ENCODE data around the gene MEIS2.
A peak's percentile ranks its signal among the peaks of the same experiment; 100 is the strongest.

MEIS2 gene

DNA sequence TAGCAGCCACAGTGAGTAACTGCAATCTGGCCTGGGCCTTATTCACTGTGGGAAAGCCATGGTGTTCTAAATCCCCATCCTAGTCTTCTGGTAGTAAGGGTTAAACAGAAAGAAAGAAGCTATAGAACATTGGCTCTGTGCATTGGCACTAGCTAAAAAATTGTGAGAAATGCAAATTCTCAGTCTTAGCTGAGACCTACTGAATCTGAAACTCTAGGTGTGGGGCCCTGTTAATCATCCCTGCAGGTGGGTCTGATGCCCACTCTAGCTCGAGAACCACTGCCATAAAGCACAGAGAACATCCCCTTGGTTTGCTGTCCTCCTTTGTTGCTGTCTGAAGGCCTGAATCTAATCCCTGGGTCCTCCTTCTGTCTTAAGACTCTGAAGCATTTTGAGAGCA, 59.3 kb downstream of the MEIS2 start:
- no peak for DNase-seq (ENCODE audit: low spot score)

DNA sequence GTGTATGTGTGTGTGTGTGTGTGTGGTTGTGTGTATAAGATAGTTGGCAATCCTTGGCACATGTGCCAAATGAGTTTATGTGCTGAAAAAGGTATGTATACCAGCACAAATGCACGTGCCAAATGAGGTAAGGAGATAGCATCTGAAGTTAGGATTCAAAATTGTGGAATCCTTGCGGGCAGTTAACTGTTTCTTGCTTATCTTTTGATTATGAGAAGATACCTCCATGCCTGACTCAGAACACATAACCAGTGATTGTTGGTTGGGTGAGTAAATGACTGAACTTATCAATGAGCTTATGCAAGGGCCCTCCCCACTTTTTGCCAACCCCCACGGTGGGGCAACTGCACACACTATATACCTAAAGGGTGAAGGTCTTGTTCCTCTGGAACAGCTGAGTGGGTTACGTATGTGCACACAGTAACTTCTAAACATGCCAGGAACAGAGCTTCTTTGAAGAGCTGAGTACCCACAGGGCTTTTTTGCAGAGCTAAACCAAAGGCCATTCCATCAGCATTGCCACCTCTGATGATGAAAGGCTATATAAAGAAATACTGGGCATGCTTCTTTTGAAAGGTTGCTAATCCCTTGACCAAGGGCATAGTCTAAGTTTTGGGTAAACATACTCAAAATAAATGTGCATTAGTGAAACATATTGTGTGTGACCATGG, 60.1 kb downstream of the MEIS2 start:
- no peak for DNase-seq (ENCODE audit: low spot score)

DNA sequence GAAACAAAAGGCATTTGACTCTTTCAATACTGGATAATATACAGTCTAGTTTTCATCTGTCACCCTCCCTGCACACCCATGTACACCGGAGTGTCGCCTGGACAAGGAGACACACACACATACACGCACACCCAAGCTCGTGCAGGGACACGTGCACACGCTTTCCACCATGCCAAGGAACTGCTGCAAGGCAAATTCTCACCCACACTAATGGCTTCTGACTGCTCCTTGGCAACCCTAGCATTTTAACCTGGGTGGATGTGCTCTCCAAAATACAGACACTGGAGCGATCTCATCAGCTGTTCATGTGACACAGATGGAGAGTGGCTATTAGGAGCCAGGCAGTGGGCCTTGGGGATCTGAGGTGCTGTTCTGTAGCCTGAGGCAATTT, 61.6 kb downstream of the MEIS2 start:
- no peak for DNase-seq (ENCODE audit: low spot score)

DNA sequence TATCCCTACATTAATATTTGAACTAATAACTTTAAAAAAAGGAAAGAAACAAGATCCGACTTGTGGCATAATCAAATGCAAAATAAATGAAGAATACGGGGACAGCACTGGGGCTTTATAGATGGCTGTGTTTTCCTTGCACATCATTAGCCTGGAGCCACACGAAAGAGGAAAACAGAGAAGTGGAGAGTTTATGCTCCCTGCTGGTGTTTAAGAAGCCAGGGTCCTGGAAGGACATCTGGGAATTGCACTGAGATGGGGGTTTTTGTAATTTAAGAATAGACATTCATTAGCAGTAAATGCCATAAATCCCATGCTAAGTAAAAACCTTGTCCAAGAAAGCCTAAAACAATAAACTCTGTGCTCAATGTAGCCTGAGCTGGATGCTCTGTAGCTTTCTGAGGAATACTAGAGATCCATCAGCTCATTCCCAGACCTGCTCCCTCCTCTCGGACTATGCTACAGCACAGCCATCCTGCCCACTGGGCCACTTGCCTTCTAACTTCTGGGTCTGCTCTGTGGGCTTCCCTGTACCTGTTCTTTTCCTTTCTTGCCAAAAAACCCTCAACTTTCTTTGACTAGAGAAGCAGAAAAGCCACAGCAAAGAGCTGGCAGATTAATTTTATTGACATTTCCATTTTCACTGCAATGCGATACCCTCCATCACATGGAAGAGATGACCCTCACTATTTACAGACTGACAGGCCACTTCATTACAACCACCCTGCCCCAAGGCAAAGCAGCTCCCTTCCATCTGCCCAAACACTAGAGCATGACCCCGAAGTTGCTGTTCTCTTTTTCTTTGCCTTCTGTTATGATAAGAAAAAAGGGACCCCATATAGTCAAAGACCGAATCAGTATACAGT, 62.3 kb downstream of the MEIS2 start:
- no peak for DNase-seq (ENCODE audit: low spot score)

DNA sequence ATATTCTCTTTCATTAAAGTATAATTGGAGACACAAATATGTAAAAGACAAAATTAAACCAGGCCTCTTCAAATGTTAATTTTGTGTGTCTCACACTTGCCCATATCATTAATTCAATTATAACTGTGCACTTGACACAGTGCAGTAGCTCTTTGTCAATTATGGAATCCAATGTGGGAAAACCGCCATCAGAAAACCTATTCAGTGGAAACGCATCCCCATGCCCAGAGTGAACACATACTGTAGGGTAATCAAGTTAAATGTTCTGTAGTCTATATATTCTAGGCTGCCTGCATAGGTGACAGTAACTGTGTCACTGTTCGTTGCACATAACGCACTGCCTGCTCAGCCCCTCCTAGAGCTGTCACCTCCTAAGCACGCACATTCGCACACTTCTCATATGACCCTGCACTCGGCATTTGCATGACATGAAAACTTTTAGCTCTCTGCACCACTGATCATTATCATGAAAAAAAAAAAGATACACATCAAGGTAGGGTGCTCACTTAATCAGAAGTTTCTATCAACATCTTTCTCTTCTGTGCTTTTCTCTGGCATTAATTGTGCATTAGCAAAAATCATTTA, 63.2 kb downstream of the MEIS2 start:
- no peak for DNase-seq (ENCODE audit: low spot score)

DNA sequence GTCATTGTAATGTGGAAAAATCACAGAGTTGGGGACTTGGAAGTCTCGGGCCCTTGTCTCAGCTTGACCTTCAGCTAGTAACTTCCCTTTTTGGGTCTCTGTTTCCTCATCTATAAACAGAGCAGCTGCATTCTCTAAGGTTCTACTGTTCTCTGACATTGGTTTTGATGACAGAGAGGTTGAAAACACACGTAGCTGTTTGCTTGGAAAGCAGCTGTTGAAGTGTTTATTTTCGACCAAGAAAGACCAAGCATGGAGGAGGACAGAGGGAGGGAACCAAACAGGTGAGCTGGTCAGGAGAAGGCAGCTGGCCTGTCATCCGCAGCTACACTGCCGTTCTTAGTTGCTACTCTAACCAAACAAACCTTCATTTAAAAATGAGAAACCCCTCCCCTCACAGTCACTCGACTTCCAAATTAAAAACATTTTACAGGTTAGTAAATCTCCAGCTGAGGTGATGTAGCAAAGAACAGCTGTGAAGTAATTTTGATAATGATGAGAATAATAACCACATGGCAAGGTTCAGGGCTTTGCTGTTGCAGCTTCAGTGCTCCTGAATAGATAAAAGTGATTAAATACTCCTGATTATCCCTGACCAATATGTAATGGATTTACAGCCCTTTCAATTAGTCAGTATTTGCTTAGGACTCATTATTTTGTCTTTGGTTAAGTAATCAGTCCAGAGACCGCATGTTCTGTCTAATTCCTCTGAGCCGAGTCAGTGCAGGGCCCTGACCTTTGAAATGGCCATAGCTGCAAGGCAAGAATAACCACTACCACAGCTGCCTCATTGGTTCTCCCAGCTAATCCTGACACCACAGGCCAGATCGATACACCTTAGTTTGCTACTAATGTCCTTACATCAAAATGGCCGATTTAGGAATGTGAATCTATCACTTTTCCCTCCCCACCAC, 65.3 kb downstream of the MEIS2 start:
- DNase-seq (ENCODE audit: low spot score): no peak

DNA sequence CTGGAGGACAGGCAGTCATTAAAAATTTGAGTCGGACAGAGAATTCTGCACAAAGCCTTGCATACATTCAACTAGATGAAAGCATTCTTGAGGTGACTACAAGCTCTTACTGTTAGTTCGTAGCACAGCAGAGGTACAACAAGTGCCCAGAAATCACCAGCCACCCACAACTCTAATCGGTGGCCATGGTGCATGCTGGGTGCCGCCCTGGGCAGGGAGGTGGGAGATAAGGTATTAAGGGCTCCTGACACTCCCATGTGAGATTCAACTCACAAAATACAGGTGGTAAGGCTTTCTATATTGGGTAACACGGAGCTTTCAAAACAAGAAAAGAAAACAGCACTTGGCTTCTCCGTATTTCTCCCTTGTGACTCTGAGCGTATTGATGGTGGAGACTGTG, 66.0 kb downstream of the MEIS2 start:
- no peak for DNase-seq (ENCODE audit: low spot score)

DNA sequence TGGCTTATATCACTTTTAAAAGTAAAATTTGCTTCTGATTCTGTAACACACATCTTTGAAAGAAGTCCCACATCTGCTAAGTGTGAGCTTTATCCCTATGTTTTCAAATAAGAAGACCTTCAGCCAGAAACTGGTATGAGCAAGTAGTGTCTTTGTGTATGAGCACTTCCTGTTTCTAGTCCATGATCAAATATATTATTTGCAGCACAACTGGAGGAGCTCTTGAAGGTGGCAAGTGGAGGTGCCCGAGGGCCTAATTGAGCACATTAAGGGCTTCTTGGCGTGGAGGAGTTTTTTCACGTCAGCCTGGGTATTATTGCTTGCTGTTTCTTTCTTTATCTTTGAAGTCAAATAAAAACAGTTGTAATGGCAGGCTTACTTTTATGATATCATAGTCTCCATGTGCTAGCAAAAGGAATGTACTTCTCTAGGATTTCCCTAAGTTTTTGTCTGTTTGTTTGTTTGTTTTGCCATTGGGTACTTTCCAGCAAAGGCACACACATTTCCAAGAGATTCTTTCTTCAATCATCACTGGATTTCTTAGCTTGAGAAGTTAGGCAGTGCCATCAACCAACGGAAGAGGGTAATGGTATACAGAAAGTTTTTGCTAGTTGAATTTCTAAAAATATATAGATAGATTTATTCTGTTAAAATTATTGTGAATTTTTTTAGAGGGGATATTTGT, 68.1 kb downstream of the MEIS2 start:
- DNase-seq (ENCODE audit: low spot score): no peak

DNA sequence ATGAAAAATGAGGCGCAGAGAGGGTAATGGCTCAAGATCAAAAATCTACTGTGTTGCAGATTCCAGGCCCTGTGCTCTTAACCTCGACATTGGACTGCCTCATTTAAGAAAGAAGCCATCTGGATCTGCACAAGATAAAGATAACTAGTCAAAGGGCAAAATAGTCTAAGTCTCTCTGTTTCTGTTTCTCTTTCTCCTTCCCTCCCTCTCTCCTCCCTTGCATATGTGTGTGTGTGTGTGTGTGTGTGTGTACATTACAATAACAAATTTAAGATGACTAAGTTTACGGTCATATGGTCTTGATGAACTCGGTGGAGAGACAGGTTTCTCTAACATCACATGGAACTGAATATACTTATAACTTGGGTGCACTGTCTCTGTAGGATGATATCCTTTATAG, 69.2 kb downstream of the MEIS2 start:
- no peak for DNase-seq (ENCODE audit: low spot score)

DNA sequence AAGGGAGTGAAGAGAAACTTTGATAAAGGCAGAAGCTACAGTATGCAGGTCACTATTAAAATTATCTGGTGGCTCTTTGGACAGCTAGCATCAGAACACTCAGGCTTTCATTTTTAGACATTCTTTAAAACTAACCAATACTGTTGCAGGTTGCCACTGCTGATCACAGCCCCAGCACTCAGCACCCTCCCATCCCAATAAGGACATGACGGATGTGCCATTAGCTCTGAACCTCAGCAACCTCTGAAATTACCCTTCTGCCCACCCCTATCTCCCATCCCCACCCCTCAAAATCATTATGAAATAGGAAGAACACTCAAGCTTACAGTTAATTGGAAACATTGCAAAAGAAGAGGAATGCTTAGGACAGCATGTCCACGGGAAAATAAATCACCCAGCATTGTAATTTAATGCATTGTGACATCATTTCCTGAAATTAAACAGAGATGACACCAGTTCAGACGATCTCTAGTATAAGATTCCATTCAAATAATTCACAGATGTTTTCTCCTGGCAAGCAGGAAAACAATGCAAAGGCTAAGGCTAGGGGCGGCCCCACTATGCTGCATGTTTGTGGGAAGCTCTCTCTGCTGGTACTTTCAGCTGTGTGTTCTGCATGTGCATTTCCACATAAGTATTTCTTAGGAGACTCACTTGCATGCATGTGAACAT, 71.6 kb downstream of the MEIS2 start:
- no peak for DNase-seq (ENCODE audit: low spot score)

DNA sequence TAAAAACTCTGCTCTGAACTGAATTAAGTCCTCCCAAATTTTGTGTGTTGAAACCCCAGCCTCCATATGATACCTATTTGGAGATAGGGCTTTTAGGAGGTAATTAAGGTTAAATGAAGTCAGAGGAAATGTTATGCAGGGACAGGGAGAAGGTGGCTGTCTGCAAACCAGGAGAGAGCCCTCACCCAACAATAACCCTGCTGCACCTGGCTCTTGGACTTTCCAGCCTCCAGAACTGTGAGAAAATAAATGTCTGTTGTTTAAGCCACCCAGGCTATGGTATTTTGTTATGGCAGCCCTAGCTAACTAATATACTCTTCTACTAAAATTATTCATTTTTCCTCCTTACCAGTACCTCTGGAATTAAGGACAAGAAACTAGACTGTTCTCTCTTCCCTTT, 79.5 kb downstream of the MEIS2 start:
- no peak for DNase-seq (ENCODE audit: low spot score)

DNA sequence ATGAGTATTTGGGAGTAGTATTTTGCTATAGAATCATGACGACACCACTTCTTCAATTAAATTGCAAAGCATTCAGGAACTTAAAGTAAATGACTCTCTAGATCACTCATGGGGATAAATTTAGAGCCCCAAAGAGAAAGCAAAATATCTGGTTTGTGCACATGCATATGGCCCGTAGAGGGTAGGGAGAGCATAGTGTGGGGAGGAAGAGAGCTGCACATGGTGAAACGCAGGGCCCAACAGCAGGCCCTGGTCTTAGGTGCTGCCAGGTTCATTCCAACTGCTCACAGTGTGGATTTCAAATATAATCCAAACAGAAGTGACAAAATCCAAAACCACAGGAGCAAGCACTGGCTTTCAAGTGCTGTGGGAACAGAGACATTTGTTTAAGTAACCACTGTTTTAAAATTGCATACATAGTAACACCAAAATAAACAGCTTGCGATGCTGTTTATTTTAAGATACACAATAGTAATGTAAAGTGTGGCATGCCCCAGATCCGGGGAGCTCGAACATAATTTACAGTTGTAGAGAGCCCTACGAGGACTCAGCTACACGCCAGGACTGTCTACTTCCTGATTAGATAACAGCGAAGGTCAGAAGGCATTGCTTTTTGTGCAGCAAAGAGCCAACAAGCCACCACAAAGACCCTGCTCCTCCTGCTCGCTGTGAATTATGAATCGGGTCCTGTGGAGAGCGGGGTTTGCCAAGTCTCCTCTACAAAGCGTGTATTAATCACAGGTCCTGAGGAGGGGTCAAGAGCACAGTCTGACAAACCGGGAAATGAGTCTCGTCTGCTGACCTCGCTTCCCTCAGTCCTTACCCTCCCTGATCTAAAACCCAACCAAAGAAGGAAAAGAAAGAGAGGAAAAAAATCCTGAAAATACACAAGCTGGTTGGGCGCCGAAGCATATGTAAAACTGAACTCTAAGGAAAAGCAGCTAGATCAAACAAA, 80.6 kb downstream of the MEIS2 start:
- DNase-seq (ENCODE audit: low spot score): no peak

DNA sequence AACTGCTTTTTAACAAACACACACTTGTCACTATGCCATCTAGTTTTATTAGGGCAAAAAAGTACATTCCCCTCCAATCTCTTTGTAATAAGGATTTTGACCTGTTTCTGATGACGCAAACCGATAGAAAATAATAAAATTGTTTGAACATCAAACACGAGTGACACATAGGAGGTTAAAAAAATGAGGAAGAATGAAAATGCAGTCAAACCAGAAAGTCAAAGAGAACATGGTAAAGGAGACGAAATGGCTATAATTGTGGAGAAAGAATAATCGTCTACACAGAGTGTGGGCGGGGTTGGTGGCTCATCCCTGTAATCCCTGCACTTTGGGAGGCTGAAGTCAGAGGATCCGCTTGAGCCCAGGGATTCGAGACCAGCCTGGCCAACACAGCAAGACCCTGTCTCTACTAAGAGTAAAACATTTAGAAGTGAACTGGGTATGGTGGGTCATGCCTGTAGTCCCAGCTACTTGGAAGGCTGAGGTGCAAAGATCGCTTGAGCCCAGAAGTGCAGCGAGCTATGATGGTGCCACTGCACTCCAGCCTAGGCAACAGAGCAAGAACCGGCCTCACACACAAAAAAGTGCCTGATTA, 83.2 kb downstream of the MEIS2 start:
- no peak for DNase-seq (ENCODE audit: low spot score)

DNA sequence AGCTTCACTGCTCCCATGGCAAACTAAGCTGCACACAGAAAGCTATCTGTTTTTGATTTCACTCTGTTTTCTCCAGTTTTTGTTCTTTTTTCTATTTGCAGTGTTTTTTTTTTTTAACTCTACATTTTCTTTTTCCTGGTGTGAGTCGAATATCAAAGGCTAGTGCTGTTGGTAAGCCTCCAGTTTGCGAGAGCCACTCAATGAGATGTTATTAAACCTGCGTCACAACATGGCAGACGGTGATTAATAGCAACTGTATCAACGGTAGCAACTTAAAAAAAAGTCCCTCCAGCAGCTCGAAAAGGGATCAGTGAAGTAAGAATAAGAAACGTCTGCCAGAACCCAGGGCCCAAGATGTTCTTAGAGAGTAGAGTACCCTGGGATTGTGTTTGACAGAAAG, 84.1 kb downstream of the MEIS2 start:
- no peak for DNase-seq (ENCODE audit: low spot score)

DNA sequence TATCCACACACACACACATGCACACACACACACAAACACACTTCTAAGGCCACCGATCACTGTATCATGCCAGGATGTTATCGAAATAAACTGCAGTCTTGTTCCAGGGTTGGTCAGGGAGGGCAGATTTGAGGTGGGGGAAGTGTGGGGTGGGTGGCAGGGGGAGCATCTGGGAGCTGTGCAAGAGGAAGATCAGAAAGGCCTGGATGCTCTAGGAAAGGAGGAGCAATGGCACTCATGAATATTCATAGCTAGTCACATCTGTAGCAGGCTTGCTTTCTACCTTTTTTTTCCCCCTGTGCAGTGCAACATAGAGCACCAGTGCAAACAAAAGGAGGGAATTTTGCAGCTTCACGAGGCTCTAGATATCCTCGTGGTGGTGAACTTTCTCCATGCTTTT, 84.9 kb downstream of the MEIS2 start:
- no peak for DNase-seq (ENCODE audit: low spot score)

DNA sequence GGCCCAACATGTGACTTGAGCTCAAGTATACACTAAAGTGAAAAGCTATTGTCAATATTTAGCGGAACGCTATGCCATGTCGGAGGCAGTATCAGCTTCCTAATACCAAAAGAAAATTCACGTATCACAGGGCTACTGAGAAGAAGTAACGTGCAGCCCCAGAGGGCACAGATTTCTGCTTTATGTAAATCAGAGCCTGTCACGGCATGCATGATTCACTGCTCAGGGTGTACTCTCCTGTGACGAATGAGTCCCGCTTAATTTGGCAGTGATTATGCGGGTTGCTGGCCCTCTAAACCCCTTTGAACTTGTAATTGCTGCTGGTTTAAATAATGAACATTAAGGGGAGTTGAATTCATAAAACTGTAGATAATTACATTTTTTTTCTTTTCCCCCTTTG, 85.3 kb downstream of the MEIS2 start:
- DNase-seq (ENCODE audit: low spot score): peak; percentile 12

DNA sequence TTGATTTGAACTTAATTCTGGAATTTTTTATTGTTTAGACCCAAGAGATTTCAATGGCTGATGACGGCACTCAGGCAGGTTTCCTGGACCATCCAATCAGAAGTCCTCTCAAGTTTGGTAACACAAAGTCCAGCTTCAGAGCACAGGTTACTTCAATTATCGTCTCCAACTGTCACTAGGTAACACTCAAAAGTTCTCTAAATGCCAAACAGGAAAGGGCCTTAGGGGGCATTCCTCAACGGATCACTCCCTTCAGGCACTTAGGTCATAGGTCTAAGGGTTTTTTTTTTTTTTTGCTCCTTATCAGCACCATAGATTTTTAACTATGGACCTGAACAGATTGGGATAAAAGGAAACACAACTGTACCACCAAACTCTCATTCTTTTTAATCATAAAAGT, 85.8 kb downstream of the MEIS2 start:
- DNase-seq (ENCODE audit: low spot score): no peak

DNA sequence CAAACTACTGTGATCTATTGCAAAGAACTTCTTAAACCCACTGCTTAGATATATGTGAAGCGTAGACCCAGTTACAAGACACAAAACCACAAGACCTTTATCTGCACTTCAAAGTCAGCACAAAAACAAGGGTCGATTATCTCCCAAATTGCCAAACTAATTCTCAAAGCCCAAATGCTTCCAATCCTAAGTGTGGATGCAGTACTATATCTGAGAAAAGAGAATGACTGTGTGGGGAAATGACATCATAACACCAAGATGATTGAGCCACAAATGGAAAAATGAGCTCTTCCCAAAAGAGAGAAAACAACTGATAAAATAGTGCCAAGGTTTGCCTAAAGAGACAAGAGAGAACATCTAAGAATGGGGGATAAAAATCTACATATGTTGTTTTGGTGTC, 86.2 kb downstream of the MEIS2 start:
- DNase-seq (ENCODE audit: low spot score): no peak

DNA sequence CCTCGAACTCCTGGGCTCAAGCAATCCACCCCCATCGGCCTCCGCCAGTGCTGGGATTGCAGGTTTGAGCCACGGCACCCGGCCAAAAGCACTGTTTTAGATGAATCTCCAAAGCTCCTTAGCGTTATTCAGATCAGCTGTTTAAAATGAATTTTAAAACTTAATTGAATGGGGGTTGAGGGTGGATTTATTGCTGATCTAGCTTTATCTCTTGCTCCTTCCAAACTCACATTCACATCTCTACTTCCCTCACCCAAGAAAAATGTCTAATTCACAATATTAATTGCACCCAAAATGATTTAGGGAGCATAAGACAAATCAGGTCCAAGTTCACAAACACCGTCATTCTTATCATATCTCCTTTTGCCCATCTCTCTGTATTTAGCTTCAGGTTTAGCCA, 89.8 kb downstream of the MEIS2 start:
- DNase-seq (ENCODE audit: low spot score): no peak

DNA sequence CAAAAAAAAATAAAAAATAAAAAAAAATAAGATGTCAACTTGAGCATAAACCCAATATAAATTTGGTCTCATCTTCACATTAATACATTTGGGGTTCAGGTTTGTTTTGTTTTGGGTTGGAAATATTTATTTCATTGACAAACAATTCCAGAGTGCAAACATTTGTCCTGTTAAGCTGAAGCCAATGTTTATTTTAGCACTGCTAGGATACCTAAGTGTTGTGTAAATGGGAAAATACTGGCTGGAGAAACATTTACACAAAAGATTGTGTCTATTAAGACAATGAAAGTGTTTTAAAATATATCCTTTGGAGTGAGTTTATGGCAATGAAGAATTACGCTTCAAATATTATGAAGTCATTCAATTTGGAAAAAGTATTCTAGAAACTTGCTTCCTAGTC, 91.1 kb downstream of the MEIS2 start:
- DNase-seq (ENCODE audit: low spot score): no peak

All from germinal center (tissue), 1 donor.